Loucy (cell line): ENCODE results near the gene MRPL39.

Source experiments
- H2AFZ ChIP-seq: fragments of 200-600 bp; sonication (generic); 2 replicates; pipeline ENCODE4 v1.6.0; 2016; ENCODE audit warnings: antibody characterized with exemption, mild to moderate bottlenecking, low read length, moderate library complexity
- H3F3A ChIP-seq: fragments of 200-600 bp; 2 replicates; pipeline ENCODE4 v1.6.0; 2016; ENCODE audit warnings: antibody characterized with exemption, low read depth, mild to moderate bottlenecking
- H3K27me3 ChIP-seq: fragments of 200-600 bp; sonication (generic); 2 replicates; pipeline ENCODE4 v1.6.1; 2014; ENCODE audit warnings: low read length, mild to moderate bottlenecking; ENCODE audit not compliant: insufficient read depth, poor library complexity, severe bottlenecking
- H3K36me3 ChIP-seq: fragments of 200-600 bp; sonication (generic); 2 replicates; pipeline ENCODE4 v1.6.1; 2016; ENCODE audit warnings: low read length; ENCODE audit not compliant: insufficient read depth
- H3K4me1 ChIP-seq: fragments of 200-600 bp; sonication (generic); 2 replicates; pipeline ENCODE4 v1.5.1; 2014; ENCODE audit warnings: low read length, mild to moderate bottlenecking; ENCODE audit not compliant: insufficient read depth, poor library complexity, severe bottlenecking
- H3K4me2 ChIP-seq: fragments of 200-600 bp; sonication (generic); 2 replicates; pipeline ENCODE4 v1.6.0; 2014; ENCODE audit warnings: antibody characterized with exemption, low read length, low read depth, mild to moderate bottlenecking; ENCODE audit not compliant: poor library complexity, severe bottlenecking
- H3K4me3 ChIP-seq: fragments of 200-600 bp; sonication (generic); 2 replicates; pipeline ENCODE4 v1.5.1; 2014; ENCODE audit warnings: low read length, mild to moderate bottlenecking, mixed read lengths; ENCODE audit not compliant: poor library complexity, severe bottlenecking
- H3K79me2 ChIP-seq: fragments of 200-600 bp; sonication (generic); 2 replicates; pipeline ENCODE4 v1.6.1; 2014; ENCODE audit warnings: low read length; ENCODE audit not compliant: insufficient read depth
- H3K9ac ChIP-seq: fragments of 200-600 bp; sonication (generic); 2 replicates; pipeline ENCODE4 v1.6.0; 2014; ENCODE audit warnings: mild to moderate bottlenecking, low read depth, low read length, moderate library complexity; ENCODE audit not compliant: poor library complexity, severe bottlenecking
- H3K9me2 ChIP-seq: fragments of 200-600 bp; sonication (generic); replicated peaks from 2 replicates; pipeline ENCODE4 v1.6.1; 2016; ENCODE audit warnings: low read depth, low read length, mixed read lengths
- H3K9me3 ChIP-seq: fragments of 200-600 bp; sonication (generic); 2 replicates; pipeline ENCODE4 v1.6.1; 2014; ENCODE audit warnings: mild to moderate bottlenecking, antibody characterized with exemption, low read length, low read depth; ENCODE audit not compliant: insufficient read depth
- H4K20me1 ChIP-seq: fragments of 200-600 bp; sonication (generic); 2 replicates; pipeline ENCODE4 v1.6.0; 2014; ENCODE audit warnings: antibody characterized with exemption, low read length, mild to moderate bottlenecking; ENCODE audit not compliant: insufficient read depth, poor library complexity, severe bottlenecking
- CTCF ChIP-seq: fragments of 200-600 bp; sonication (generic); conservative IDR thresholded peaks from 2 replicates; pipeline ENCODE4 v1.5.1; 2014; ENCODE audit warnings: mild to moderate bottlenecking, antibody characterized with exemption, low read length
- EZH2phosphoT487 ChIP-seq: fragments of 200-600 bp; IDR thresholded peaks from 2 replicates; pipeline ENCODE4 v1.6.1; 2018; ENCODE audit warnings: antibody characterized with exemption, mild to moderate bottlenecking, moderate library complexity, borderline replicate concordance

Gene MRPL39

GRCh38 chr21:25647647-25648046, 40.4 kb upstream of the MRPL39 start:
- H3K4me1 ChIP-seq: no peaks in the 10 kb centered on the region
- no peak overlapping the region for H3K4me2 ChIP-seq
- no peaks in the 10 kb centered on the region for H3K9me2 ChIP-seq
- no peaks in the 10 kb centered on the region for H3K79me2 ChIP-seq
- no peaks in the 10 kb centered on the region for H3K36me3 ChIP-seq
- no peak overlapping the region for H3K9ac ChIP-seq
- no peaks in the 10 kb centered on the region for H4K20me1 ChIP-seq
- H3K4me3 ChIP-seq: no peak overlapping the region
- no peaks in the 10 kb centered on the region for H3K9me3 ChIP-seq
- TF ChIP-seq CTCF (no peak), EZH2phosphoT487 (no peak)
- no peaks in the 10 kb centered on the region for H3K27me3 ChIP-seq
- no peaks in the 10 kb centered on the region for H3F3A ChIP-seq
- H2AFZ ChIP-seq: no peak overlapping the region

DNA sequence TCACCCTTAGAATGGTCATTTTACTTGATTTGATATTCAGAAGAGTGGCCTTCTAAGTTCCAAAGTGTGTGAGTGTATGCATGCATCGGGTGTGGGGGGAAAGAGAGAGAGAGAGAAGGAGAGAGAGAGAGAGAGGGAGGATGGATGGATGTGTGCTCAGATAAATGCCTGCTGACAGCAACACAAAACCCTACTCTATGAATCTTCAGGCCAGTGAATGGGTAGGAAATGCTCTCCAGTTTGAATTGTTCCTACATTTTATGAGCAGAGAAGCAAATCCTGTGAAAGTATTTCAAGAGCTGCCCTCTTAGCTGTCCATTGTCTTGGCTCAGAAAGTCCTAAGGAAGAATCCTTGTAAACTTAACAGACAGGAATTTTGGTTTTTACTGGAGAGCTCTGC, 39.2 kb upstream of the MRPL39 start:
- Histone ChIP-seq H4K20me1 (no peaks in the 10 kb centered on the region), H3K27me3 (no peaks in the 10 kb centered on the region), H3K9me2 (no peaks in the 10 kb centered on the region), H3K79me2 (no peaks in the 10 kb centered on the region), H3K4me2 (no peak overlapping the region), H3K4me3 (no peak overlapping the region), H3K9ac (no peak overlapping the region), H3F3A (no peaks in the 10 kb centered on the region), H2AFZ (no peak overlapping the region), H3K36me3 (no peaks in the 10 kb centered on the region), H3K9me3 (no peaks in the 10 kb centered on the region), H3K4me1 (no peaks in the 10 kb centered on the region)
- TF ChIP-seq EZH2phosphoT487 (no peak), CTCF (no peak)

DNA sequence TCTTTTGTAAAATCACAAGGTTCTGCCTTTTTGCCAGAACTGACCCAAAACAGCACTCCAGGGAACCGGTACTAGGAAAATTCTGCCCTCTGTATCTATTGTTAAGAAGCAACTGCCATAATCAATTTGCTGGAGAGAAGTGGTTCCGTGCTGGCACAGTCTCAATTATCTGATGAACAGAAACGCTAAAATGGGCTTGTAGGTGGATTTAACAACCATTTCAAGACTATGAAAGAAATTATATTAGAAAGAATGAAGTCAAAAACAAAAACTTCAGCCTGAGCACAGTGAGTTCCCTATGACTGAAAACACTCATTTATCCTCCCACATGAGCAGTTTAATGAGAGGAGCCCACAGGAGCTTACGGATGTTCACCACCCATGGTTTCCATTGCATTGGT, 36.2 kb upstream of the MRPL39 start:
- Histone ChIP-seq H3K27me3 (no peaks in the 10 kb centered on the region), H3K4me2 (no peak overlapping the region), H3K36me3 (no peaks in the 10 kb centered on the region), H4K20me1 (no peaks in the 10 kb centered on the region), H3K9me2 (no peaks in the 10 kb centered on the region), H3F3A (no peaks in the 10 kb centered on the region), H3K79me2 (no peaks in the 10 kb centered on the region), H3K9ac (no peak overlapping the region), H3K9me3 (no peaks in the 10 kb centered on the region), H3K4me1 (no peaks in the 10 kb centered on the region), H2AFZ (no peak overlapping the region), H3K4me3 (no peak overlapping the region)
- no peak for TF ChIP-seq EZH2phosphoT487
- TF ChIP-seq CTCF: no peak
